Mucosa of descending colon (tissue), 3 donors: Measurements from ENCODE around the gene SPON1. TPM values are rescaled to one million over a fixed set of nuclear protein-coding genes. Genes with fewer than 3 reads are reported as not detected.

Source experiments
- ATAC-seq: fragments of 200-7000 bp; cut with Tn5 transposase; one replicate; pipeline ENCODE4 v1.9.1; 2020; ENCODE audit warnings: mild to moderate bottlenecking, moderate library complexity
- DNase-seq, 3 donors: peaks; one replicate each; pipeline ENCODE4 v3.0.0-alpha.2; 2020
- H3K36me3 ChIP-seq: fragments of 200-600 bp; one replicate; pipeline ENCODE4 v1.8.0; 2021; ENCODE audit warnings: low read depth, mild to moderate bottlenecking
- H3K4me1 ChIP-seq: fragments of 200-600 bp; one replicate; pipeline ENCODE4 v1.8.0; 2021; ENCODE audit warnings: low read depth, mild to moderate bottlenecking
- H3K4me3 ChIP-seq: fragments of 200-600 bp; one replicate; pipeline ENCODE4 v1.8.0; 2021; ENCODE audit warnings: mild to moderate bottlenecking
- H3K9me3 ChIP-seq: fragments of 200-600 bp; one replicate; pipeline ENCODE4 v1.8.0; 2021; ENCODE audit warnings: mild to moderate bottlenecking
- intact Hi-C, 2 donors: fragments of 100-400 bp; cut with DNase I in 1 of 2; cut with micrococcal nuclease in 1 of 2; formaldehyde crosslinking; loops; one replicate each; pipeline versions ENCODE4 v1.11.0 to v1.11.1; 2022; cut with DNase I, micrococcal nuclease
- total RNA-seq, 3 donors: library from RNA; stranded (reverse); fragmentation: NEBNext Ultra II Directional in 2 of 3; extraction: Animal tissue kit (Norgen Biotek cat#: 25700) in 2 of 3; gene quantifications; one replicate each; pipeline versions ENCODE4 v1.2.1 to v1.2.4, GENCODE V29; 2021 to 2023
- TF ChIP-seq, protein P1 (sequence below): fragments of 200-600 bp; IDR thresholded peaks from one replicate; pipeline ENCODE4 v1.8.0; 2022; ENCODE audit warnings: antibody characterized with exemption, mild to moderate bottlenecking
- donor health status: DM: no; HTN: no; CAD: no; lungs with moderate emphysema.
- donor health status: DM: no; HTN: no; CAD: no.
- donor health status: DM: no; HTN: yes; CAD: no.

SPON1 gene
- total RNA-seq, 3 donors from 2014 or later, result 43.6 to 85.5 (median 64.2) TPM

GRCh38 chr11:14001597-14001996, 39.1 kb downstream of the SPON1 start:
- DNase-seq, result no peak
- no peaks in the 10 kb centered on the region for H3K36me3 ChIP-seq
- no peak overlapping the region for H3K4me3 ChIP-seq
- TF ChIP-seq, protein P1, sequence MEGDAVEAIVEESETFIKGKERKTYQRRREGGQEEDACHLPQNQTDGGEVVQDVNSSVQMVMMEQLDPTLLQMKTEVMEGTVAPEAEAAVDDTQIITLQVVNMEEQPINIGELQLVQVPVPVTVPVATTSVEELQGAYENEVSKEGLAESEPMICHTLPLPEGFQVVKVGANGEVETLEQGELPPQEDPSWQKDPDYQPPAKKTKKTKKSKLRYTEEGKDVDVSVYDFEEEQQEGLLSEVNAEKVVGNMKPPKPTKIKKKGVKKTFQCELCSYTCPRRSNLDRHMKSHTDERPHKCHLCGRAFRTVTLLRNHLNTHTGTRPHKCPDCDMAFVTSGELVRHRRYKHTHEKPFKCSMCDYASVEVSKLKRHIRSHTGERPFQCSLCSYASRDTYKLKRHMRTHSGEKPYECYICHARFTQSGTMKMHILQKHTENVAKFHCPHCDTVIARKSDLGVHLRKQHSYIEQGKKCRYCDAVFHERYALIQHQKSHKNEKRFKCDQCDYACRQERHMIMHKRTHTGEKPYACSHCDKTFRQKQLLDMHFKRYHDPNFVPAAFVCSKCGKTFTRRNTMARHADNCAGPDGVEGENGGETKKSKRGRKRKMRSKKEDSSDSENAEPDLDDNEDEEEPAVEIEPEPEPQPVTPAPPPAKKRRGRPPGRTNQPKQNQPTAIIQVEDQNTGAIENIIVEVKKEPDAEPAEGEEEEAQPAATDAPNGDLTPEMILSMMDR, result no peak
- no peak for ATAC-seq
- peaks cover 4% of the 10 kb centered on the region for H3K4me1 ChIP-seq
- peaks cover 5% of the 10 kb centered on the region for H3K9me3 ChIP-seq
- intact Hi-C loops, result no loop called here

DNA sequence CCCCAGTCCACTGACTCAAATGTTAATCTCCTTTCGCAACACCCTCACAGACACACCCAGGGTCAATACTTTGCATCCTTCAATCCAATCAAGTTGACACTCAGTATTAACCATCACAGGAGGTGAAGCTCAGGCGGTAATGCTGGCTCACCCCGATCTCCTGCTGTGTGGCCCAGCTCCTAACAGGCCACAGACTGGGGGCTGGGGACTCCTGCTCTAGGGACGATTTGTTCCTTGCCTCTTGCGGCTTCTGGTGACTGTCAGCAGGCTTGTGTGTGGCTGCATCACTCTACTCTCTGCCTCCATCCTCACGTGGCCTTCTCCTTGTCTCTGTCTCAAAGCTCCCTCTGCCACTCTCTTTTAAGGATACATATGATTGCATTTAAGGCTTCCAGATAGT, 45.0 kb downstream of the SPON1 start:
- Histone ChIP-seq H3K4me1 (no peaks in the 10 kb centered on the region), H3K36me3 (no peaks in the 10 kb centered on the region), H3K9me3 (no peaks in the 10 kb centered on the region), H3K4me3 (no peak overlapping the region)
- no peak for ATAC-seq
- intact Hi-C loops, result no loop called here
- no peak for DNase-seq
- TF ChIP-seq, protein P1, result no peak

DNA sequence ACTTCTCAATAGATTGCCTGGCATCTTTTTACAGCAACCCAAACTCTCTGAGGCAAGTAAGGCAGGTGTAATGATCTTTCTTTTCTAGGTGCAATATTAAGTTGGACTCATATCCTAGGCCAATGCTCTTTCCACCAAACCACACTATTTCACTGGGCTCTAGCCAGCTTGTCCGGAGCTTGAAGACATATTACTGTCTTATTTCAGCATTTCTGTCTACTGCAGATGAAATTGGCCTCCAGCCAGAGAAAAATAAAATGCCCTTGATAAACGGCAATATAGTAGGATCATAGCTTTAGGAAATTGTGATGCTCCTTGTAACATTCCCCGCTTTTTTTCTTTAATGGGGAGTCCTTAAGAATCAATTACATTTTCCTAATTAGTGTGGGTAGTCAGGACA, 48.1 kb downstream of the SPON1 start:
- intact Hi-C loops, result no loop called here
- H3K9me3 ChIP-seq, result no peaks in the 10 kb centered on the region
- H3K4me3 ChIP-seq, result no peak overlapping the region
- DNase-seq, result no peak
- TF ChIP-seq, protein P1, result no peak
- no peaks in the 10 kb centered on the region for H3K4me1 ChIP-seq
- ATAC-seq, result no peak
- no peaks in the 10 kb centered on the region for H3K36me3 ChIP-seq

DNA sequence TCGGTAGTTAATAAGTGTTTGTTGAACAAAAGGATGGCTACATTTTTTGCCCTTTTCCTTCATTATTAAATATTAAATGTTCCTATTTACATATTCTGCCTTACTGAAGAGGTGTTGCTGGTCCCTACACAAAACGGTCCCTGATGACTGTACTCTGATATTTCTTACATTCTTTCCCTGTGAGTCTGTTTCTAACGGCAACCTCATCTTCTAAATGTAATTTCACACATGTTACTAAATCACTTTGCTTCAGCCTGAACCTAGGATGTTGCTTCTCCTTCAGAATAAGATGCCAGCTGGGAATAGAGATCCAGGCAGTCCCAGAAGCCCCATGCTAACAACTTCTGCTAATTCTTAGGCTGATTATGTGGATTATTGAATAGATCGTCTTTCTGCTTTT, 50.3 kb downstream of the SPON1 start:
- DNase-seq (no peak), ATAC-seq (no peak)
- Histone ChIP-seq H3K9me3 (no peaks in the 10 kb centered on the region), H3K4me1 (no peaks in the 10 kb centered on the region), H3K36me3 (no peaks in the 10 kb centered on the region), H3K4me3 (no peak overlapping the region)
- intact Hi-C loops, result no loop called here
- TF ChIP-seq, protein P1, result no peak

DNA sequence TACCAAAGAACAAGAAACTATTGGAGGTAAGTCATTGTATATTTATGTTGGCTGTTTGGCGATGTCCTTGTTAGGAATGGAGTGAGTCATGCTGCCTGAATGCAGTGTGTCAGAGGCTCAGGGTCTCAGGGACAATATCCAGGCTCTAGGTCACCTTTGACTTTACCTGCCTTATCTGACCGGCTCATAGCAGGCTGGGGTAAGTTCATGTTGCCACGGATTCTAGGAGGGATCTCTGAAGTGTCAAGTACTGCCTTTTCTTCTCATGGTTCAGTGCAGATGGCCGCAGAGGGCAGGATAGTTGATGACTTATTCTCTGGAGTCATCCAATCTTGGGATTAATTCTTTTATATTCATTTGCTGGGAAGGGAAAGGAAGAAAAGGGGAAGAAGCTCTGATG, 53.2 kb downstream of the SPON1 start:
- no peaks in the 10 kb centered on the region for H3K9me3 ChIP-seq
- intact Hi-C loops, result no loop called here
- DNase-seq (no peak), ATAC-seq (peak; percentile 84)
- H3K4me1 ChIP-seq, result no peaks in the 10 kb centered on the region
- H3K4me3 ChIP-seq, result no peak overlapping the region
- TF ChIP-seq, protein P1, result no peak
- no peaks in the 10 kb centered on the region for H3K36me3 ChIP-seq

DNA sequence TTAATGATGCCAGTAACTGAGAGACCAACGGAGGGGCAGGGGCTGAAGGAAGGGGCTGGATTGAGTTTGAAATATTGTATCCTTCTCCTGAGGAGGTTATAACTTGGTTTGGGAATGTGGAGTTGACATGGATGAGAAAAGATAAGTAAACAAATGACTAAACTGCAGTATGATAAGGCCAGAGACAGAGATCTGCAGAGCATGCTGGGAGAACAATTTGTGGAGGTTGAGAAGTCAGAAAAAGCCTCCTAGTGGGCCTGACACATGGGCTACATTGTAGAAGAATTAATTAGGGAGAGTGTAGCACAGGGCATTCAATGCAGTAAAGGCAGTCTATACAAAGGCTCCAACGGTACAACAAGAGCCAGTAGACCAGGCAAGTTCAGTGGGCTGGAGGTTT, 55.9 kb downstream of the SPON1 start:
- DNase-seq (no peak), ATAC-seq (no peak)
- H3K36me3 ChIP-seq, result no peaks in the 10 kb centered on the region
- H3K4me1 ChIP-seq, result no peaks in the 10 kb centered on the region
- H3K9me3 ChIP-seq, result no peaks in the 10 kb centered on the region
- TF ChIP-seq, protein P1, result no peak
- intact Hi-C loops, result no loop called here
- no peak overlapping the region for H3K4me3 ChIP-seq
